HEK293 (cell line): Measurements from ENCODE around the gene SESTD1.

Experiments used
- CTCF ChIP-seq: fragments of 450-650 bp; formaldehyde crosslinking; IDR thresholded peaks from 2 replicates; pipeline ENCODE4 v1.5.1; 2016; ENCODE audit warnings: missing biosample characterization, missing genetic modification characterization
- MYNN ChIP-seq: fragments of 450-650 bp; formaldehyde crosslinking; IDR thresholded peaks from 2 replicates; pipeline ENCODE4 v1.5.1; 2016; ENCODE audit warnings: missing biosample characterization, missing genetic modification characterization, borderline replicate concordance
- PBX3 ChIP-seq: sonication (generic); formaldehyde crosslinking; IDR thresholded peaks from 2 replicates; pipeline ENCODE4 v1.8.1; 2022; ENCODE audit warnings: mild to moderate bottlenecking, moderate library complexity, missing genetic modification reagents
- PRDM10 ChIP-seq: fragments of 450-650 bp; formaldehyde crosslinking; IDR thresholded peaks from 2 replicates; pipeline ENCODE4 v1.5.1; 2016; ENCODE audit warnings: missing biosample characterization, missing genetic modification characterization
- SP7 ChIP-seq: fragments of 450-650 bp; formaldehyde crosslinking; IDR thresholded peaks from 2 replicates; pipeline ENCODE4 v1.5.1; 2016; ENCODE audit warnings: missing biosample characterization, missing genetic modification characterization
- TSHZ1 ChIP-seq: fragments of 450-650 bp; formaldehyde crosslinking; IDR thresholded peaks from 2 replicates; pipeline ENCODE4 v1.5.1; 2016; ENCODE audit warnings: missing biosample characterization, missing genetic modification characterization, borderline replicate concordance
- ZBTB44 ChIP-seq: fragments of 450-650 bp; IDR thresholded peaks from 2 replicates; pipeline ENCODE4 v1.5.1; 2018; ENCODE audit warnings: missing biosample characterization, mild to moderate bottlenecking, missing genetic modification characterization
- ZFP69B ChIP-seq: fragments of 450-650 bp; formaldehyde crosslinking; IDR thresholded peaks from 2 replicates; pipeline ENCODE4 v1.5.1; 2016; ENCODE audit warnings: missing biosample characterization, missing genetic modification characterization
- ZNF350 ChIP-seq: fragments of 450-650 bp; formaldehyde crosslinking; IDR thresholded peaks from 2 replicates; pipeline ENCODE4 v1.5.0; 2017; ENCODE audit warnings: missing biosample characterization, mild to moderate bottlenecking, missing genetic modification characterization
- ZNF423 ChIP-seq: fragments of 450-650 bp; formaldehyde crosslinking; IDR thresholded peaks from 2 replicates; pipeline ENCODE4 v1.5.1; 2016; ENCODE audit warnings: missing biosample characterization, missing genetic modification characterization
- ZNF654 ChIP-seq: fragments of 450-650 bp; formaldehyde crosslinking; IDR thresholded peaks from 2 replicates; pipeline ENCODE4 v1.5.1; 2016; ENCODE audit warnings: low read depth, missing biosample characterization, missing genetic modification characterization
- ZNF747 ChIP-seq: fragments of 450-650 bp; formaldehyde crosslinking; IDR thresholded peaks from 2 replicates; pipeline ENCODE4 v1.5.1; 2016; ENCODE audit warnings: missing biosample characterization, missing genetic modification characterization

- TF ChIP-seq ZNF654 (tag by site-specific recombination): no peak
- no peak for TF ChIP-seq ZBTB44 (tag by site-specific recombination)
- TF ChIP-seq SP7: no peak
- TF ChIP-seq MYNN (tag by site-specific recombination): no peak
- no peak for TF ChIP-seq CTCF (tag by site-specific recombination)
- no peak for TF ChIP-seq TSHZ1 (tag by site-specific recombination)
- no peak for TF ChIP-seq ZFP69B (tag by site-specific recombination)
- TF ChIP-seq ZNF423: no peak
- TF ChIP-seq ZNF747 (tag by site-specific recombination): no peak
- no peak for TF ChIP-seq PBX3 (CRISPR knock-in tag)
- no peak for TF ChIP-seq PRDM10 (tag by site-specific recombination)
- TF ChIP-seq ZNF350 (tag by site-specific recombination): no peak
These were observed 43.2 kb upstream of the SESTD1 start for GRCh38 chr2:179307616-179308371.
